Fibroblast of skin of left quadriceps (primary cell): ENCODE results near the gene EVPL.
"Not testable (repeated sequence)": the region's sequence is repeated elsewhere in the genome, so short reads cannot be mapped to it uniquely, and the experiment has no call there.

Experiments used
- DNase-seq, 2 experiments: peaks; one replicate each; pipeline ENCODE4 v3.0.0-alpha.2; 2013; ENCODE audit warnings: low read depth in 2 of 2

The EVPL gene

DNA sequence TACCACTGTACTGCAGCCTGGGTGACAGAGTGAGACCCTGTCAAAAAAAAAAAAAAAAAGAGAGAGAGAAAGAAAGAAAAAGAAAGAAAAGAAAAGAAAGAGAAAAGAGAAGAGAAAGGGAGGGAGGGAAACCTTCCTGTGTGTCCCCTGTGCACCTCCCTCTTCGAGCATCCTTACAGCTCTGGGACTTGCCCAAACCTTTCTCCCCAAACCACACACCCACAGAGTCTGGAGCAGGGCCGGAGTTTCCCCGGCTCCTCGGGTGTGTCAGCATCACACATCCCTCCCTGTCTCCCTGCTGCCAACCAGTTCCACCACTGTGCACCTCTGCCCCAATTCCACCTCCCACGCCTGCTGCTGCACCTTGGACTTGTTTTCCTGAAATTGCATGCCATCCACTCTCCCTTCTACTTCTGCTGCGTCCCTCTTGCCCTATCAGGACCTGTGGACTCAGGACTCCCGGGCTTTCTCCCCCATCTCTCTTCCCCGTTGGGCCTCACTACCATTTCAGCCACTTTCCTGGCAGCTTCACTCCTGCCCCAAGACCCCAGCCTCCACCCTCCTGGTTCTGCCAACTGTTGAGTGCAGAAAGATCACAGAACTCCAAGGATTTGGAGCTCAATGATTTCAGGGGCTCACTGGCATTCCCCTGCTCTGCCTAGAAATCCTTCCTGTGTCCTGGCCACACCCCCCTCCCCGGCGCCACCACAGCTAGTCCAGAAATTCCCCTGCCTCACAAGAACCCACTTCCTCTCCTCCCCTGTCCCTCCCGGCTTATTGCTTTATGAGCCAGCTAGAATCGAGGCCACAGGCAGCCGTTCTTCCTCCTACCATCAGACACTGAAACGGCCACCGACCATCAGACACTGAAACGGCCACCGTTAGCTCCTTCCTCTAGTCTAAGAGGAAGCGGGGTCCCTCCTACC lies 30.2 kb downstream of the EVPL start:
- DNase-seq = peak in 1 of 2 experiments; percentile 30

DNA sequence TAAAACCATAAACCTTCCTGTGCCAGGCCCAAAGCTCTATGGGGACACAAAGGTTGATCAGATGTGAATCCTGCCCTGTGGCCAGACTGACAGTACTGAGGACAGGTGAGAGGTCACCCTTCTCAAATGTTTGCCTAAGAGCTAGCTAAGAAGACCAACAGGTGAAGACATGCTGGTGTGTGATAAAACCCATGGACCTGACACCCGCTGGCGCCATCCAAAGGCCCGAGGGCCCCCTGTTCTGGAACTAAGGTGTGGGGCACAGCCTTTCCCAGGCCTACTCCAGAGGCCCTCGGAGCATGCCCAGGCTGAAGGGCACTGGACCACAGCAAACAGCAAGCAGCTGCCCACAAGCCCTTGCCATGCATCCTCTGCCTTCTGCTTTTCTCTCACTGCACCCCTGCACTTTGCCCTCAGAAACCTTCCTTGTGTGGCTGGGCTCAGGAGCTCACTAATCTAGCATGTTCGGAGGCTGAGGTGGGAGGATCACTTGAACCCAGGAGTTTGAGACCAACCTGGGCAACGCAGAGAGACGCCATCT lies 31.7 kb downstream of the EVPL start:
- DNase-seq = no peak

DNA sequence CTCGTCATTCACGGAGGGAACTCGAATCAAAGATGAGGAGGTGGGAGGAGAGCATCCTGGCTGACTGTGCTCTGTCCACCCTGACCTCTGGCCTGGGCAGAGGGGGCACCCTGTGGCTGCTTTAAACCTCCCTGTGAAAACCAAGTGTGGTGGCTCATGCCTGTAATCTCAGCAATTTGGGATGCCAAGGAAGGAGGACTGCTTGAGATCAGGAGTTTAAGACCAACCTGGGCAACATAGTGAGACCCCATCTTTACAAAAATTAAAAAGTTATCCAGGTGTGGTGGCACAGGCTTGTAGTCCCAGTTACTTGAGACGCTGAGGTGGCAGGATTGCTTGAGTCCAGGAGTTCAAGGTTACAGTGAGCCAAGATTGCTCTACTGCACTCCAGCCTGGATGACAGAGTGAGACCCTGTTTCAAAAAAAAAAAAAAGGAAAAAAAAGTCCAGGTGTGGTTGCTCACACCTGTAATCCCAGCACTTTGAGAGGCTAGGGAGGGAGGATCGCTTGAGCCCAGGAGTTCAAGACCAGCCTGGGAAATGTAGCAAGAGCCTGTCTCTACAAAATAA lies 32.2 kb downstream of the EVPL start:
- no peak for DNase-seq

DNA sequence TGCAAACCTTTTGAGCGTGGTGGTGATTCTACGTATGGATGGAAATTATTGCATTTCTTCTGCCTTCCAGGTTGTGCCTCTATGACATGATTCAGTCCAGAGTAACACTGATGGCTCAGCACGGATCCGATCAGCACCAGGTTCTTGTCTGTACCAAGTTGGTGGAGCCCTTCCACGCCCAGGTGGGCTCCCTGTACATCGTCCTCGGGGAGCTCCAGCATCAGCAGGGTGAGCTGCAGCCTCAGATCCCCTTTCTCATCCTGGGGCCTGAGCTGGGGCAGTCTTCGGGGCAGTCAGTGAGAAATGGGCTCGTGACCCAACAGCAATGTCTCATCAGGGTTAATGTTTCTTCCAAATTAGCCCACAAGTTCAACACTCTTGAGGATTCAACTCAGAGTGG lies 35.7 kb downstream of the EVPL start:
- DNase-seq = no peak

- DNase-seq = no peak
These were observed 40.1 kb downstream of the EVPL start for GRCh38 chr17:75987041-75987440.

- DNase-seq = no peak
These were observed 41.1 kb downstream of the EVPL start for GRCh38 chr17:75985986-75986385.

DNA sequence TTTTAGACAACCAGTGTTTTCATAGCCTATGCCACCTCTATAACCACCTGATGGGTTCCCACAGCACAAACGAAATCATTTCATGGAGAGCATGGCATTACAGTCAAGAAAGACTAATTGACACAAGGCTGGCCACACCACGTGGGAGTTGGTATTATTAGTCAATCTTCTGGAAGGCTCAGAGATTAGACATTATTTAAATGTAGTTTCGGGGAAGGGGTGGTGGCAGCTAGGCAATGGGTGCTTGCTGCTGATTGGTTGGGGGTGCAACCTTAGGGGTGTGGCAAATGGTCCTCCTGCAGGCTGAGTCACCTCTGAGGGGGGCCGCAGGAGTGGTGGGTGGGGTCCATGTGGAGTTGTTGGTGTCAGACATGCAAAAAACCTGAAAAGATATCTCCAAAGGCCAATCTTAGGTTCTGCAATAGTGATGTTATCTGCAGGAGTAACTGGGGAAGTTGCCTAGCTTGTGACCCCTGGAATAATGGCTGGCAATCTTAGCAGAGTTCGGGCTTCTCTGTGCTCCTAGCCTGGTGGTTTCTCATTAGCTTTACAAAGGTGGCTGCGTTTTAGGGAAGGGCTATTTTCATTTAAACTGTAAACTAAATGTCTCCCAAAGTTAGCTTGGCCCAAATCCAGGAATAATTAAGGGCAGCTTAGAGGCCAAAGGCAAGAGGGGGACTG lies 43.5 kb downstream of the EVPL start:
- no peak for DNase-seq

- no peak for DNase-seq
These were observed 46.0 kb downstream of the EVPL start for GRCh38 chr17:75981019-75981615.

DNA sequence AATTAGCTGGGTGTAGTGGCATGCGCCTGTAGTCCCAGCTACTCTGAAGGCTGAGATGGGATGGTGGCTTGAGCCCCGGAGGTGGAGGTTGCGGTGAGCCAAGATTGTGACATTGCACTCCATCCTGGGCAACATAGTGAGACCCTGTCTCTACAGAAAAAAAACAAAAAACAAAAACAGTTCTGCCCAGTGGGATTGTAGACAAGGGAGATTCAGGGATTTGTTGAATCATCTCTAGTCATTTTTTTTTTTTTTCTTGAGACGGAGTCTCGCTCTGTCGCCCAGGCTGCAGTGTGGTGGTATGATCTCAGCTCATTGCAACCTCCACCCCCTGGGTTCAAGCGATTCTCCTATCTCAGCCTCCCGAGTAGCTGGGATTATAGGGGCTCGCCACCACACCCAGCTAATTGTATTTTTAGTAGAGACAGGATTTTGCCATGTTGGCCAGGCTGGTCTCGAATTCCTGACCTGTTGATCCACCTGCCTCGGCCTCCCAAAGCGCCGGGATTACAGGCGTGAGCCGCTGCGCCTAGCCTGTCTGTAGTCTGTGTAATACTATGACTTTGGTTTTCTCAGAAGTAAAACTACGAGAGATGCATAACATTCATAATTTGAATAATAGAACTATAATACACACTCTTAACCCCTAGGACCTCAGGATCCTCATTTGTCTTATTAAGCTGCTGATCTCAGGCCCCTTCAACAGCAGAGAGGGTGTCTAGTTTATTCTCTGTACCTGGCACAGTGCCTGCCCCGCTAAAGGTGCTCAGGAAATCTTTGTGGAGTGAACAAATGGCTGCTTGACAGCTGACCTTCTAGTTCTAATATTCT lies 46.7 kb downstream of the EVPL start:
- DNase-seq = no peak

DNA sequence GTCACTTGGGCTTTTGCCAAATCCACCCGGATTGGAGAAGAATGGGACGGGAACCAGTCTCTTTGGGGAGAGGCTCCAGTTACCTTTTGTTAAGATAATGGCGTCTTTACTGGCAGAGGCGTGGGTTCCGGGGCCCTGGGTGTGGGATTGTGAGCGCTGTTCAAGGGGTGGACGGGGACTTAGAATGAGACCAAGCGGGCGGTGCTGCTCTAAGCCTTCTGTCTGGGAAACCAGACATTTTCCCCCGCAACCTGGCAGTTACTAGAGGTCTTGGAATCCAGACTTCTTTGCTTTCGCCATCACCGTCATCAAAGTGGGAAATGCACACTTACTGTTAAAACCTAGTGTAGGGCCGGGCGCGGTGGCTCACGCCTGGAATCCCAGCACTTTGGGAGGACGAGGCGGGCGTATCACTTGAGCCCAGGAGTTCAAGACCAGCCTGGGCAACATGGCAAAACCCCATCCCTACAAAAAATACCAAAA lies 47.4 kb downstream of the EVPL start:
- DNase-seq = peak in 1 of 2 experiments; percentile 37

DNA sequence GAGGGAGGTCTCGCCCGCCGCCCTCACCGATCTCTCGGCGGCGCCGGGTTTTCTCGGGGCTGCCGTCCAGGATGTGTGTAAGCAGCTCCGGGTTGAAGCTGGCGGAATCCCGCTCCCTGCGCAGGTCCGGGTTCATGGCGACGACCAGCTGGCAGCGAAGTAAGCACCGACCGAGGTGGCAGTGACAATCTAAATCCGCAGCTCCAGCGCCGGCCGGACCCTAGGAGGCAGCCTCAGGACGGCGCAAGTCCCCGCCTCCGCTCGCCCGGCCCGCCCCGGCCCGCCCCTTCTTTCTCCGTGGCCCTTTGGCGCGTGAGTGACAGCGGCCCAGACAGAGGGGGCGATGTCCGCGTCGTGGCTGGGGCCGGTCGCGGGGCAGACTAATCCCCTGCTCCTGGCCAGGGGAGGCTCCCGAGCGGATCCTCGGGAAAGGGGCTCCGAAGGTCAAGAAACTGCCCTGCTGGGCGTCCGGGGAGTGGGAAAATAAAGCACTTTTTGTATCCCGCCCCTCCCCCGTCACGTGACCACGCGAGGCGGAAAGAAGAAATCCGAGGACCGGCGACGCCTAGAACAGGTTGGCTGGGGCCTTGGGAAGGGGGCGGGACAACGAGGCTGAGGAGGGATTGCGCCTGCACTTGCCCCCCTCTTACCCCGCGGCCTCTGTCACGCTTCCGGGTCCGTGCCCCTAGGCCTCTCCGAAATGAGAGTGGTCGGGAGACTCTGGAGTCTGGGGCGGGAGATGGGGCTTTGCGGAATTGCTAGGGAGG lies 48.0 kb downstream of the EVPL start, which contains the start of the genes ACOX1 and TEN1:
Gene ACOX1, minus strand, starts transcription at position 229 of the 767 bp plus-strand sequence. Its CDS starts 93 bp downstream, at position 136.
Gene TEN1, plus strand, starts transcription at position 303 of the 767 bp plus-strand sequence. CDS start 6,953 bp downstream, outside the sequence.
- peak; percentile 90 to 92 for DNase-seq

GRCh38 chr17:75976175-75976848 lies 50.8 kb downstream of the EVPL start:
- DNase-seq = no peak

DNA sequence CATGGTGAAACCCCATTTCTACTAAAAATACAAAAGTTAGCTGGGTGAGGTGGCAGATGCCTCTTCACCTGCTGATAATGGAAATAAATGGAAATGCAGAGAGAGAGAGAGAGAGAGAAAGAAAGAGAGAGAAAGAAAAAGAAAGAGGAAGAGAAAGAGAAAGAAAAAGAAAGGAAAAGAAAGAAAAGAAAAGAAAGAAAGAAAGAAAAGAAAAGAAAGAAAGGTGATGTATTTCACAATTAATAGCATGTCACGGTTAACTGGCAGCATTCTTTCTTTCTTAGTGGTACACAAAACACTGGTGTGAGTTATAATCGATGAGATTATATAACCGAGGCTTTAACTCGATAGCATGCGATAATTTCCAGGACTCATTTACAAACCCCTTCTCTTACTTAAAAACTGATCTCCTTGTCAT lies 51.3 kb downstream of the EVPL start:
- no peak for DNase-seq

GRCh38 chr17:75975187-75975586 lies 51.9 kb downstream of the EVPL start:
- DNase-seq = not testable (repeated sequence)

- no peak for DNase-seq
These were observed 56.5 kb downstream of the EVPL start for GRCh38 chr17:75970626-75971025.

GRCh38 chr17:75970011-75970523 lies 57.0 kb downstream of the EVPL start:
- DNase-seq = peak in 1 of 2 experiments; percentile 8

- not testable (repeated sequence) for DNase-seq
These were observed 58.1 kb downstream of the EVPL start for GRCh38 chr17:75969044-75969443.

DNA sequence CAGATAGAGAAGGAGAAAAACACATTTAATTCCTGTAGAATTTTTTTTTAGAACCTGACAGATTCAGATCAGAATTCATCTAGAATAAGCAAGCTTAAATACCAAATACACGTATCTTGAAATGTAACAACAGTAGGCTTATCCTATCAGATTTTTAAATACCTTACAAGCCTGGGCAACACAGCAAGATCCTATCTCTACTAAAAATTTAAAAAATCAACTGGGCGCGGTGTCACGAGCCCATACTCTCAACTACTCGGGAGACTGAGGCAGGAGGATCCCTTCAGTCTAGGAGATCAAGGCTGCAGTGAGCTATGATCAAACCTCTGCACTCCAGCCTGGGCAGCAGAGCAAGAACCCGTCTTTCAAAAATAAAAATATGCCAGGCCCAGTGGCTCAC lies 61.6 kb downstream of the EVPL start:
- DNase-seq = no peak
